IMR-90 (cell line): Measurements from ENCODE around the gene KIF1A. TPM values are rescaled to one million over a fixed set of nuclear protein-coding genes. Genes with fewer than 3 reads are reported as not detected.

Experiments used
- ATAC-seq: fragments of 200-7000 bp; cut with Tn5 transposase; 2 replicates; pipeline ENCODE4 v1.9.1; 2020; ENCODE audit warnings: low read depth, mild to moderate bottlenecking, moderate library complexity
- BruUV-seq: library from RNA; stranded (reverse); fragments of 400-500 nt; replicated peaks from 2 replicates; lab custom pipeline; 2021; lab: Mats Ljungman, UMichigan
- CTCF ChIA-PET: fragments of 300-600 bp; formaldehyde crosslinking; extraction: SDS; loops from one replicate; lab custom pipeline; 2021; ENCODE audit warnings: antibody characterized with exemption; lab: Yijun Ruan, JAX
- POLR2A ChIA-PET: fragments of 300-600 bp; sonication (Branson Sonifier 250); formaldehyde crosslinking; loops from one replicate; lab custom pipeline; 2022; ENCODE audit warnings: antibody characterized with exemption; ENCODE audit not compliant: unreplicated experiment; lab: Charles Lee
- DNase-seq: peaks from one replicate; pipeline ENCODE4 v3.0.0; 2013
- H2AFZ ChIP-seq: replicated peaks from 2 replicates; pipeline ENCODE3; 2013; ENCODE audit warnings: low read length, mild to moderate bottlenecking; ENCODE audit not compliant: poor library complexity
- H2AK5ac ChIP-seq: 2 replicates; pipeline ENCODE4 v1.6.1; 2013; ENCODE audit warnings: low read depth, low read length, inconsistent platforms
- H2AK9ac ChIP-seq: replicated peaks from 2 replicates; pipeline ENCODE3; 2013; ENCODE audit warnings: mild to moderate bottlenecking, low read depth, low read length, moderate library complexity; ENCODE audit not compliant: poor library complexity
- H2BK120ac ChIP-seq: 2 replicates; pipeline ENCODE4 v1.6.1; 2013; ENCODE audit warnings: low read depth, low read length, inconsistent platforms
- H2BK15ac ChIP-seq: 3 replicates; pipeline ENCODE4 v1.6.1; 2013; ENCODE audit warnings: low read depth, low read length, inconsistent platforms
- H2BK20ac ChIP-seq: 2 replicates; pipeline ENCODE4 v1.6.1; 2013; ENCODE audit warnings: low read depth, mild to moderate bottlenecking, inconsistent platforms, low read length, moderate library complexity
- H2BK5ac ChIP-seq: 2 replicates; pipeline ENCODE4 v1.6.1; 2013; ENCODE audit warnings: mild to moderate bottlenecking, low read depth, low read length, inconsistent platforms; ENCODE audit not compliant: poor library complexity, severe bottlenecking
- H3K14ac ChIP-seq: replicated peaks from 2 replicates; pipeline ENCODE4 v1.6.1; 2013; ENCODE audit warnings: low read depth, low read length, inconsistent platforms
- H3K18ac ChIP-seq: 2 replicates; pipeline ENCODE4 v1.6.1; 2013; ENCODE audit warnings: low read depth, low read length, control low read depth
- H3K23ac ChIP-seq: 2 replicates; pipeline ENCODE4 v1.6.1; 2013; ENCODE audit warnings: low read depth, low read length, inconsistent platforms
- H3K27ac ChIP-seq: 2 replicates; pipeline ENCODE4 v1.5.1; 2013; ENCODE audit warnings: mild to moderate bottlenecking, control low read depth, low read length; ENCODE audit not compliant: insufficient read depth
- H3K27me3 ChIP-seq: 2 replicates; pipeline ENCODE4 v1.6.1; 2013; ENCODE audit warnings: low read length; ENCODE audit not compliant: control insufficient read depth, insufficient read depth
- H3K36me3 ChIP-seq: 2 replicates; pipeline ENCODE4 v1.6.1; 2013; ENCODE audit warnings: low read length, mixed read lengths; ENCODE audit not compliant: control insufficient read depth, insufficient read depth
- H3K4ac ChIP-seq: 2 replicates; pipeline ENCODE4 v1.6.1; 2013; ENCODE audit warnings: low read depth, low read length, inconsistent platforms
- H3K4me1 ChIP-seq: 2 replicates; pipeline ENCODE4 v1.6.1; 2013; ENCODE audit warnings: low read length, mixed read lengths; ENCODE audit not compliant: control insufficient read depth, insufficient read depth
- H3K4me2 ChIP-seq: 2 replicates; pipeline ENCODE4 v1.6.1; 2013; ENCODE audit warnings: low read depth, mild to moderate bottlenecking, control low read depth, low read length, moderate library complexity
- H3K4me3 ChIP-seq: 2 replicates; pipeline ENCODE4 v1.5.1; 2013; ENCODE audit warnings: low read depth, mild to moderate bottlenecking, control low read depth, low read length, moderate library complexity; ENCODE audit not compliant: insufficient read depth
- H3K56ac ChIP-seq: 2 replicates; pipeline ENCODE4 v1.6.1; 2013; ENCODE audit warnings: low read length, inconsistent platforms; ENCODE audit not compliant: insufficient read depth; ENCODE audit errors: extremely low read depth
- H3K79me1 ChIP-seq, 2 experiments: 2 replicates each; pipeline ENCODE4 v1.6.1; 2013; ENCODE audit warnings: low read length in 2 of 2, inconsistent platforms in 1 of 2, low read depth in 1 of 2
- H3K9ac ChIP-seq: 2 replicates; pipeline ENCODE4 v1.6.1; 2013; ENCODE audit warnings: low read depth, low read length, control low read depth
- H3K9me1 ChIP-seq: 2 replicates; pipeline ENCODE4 v1.6.1; 2013; ENCODE audit warnings: low read length, inconsistent platforms; ENCODE audit not compliant: insufficient read depth
- H3K9me3 ChIP-seq: 2 replicates; pipeline ENCODE4 v1.6.1; 2013; ENCODE audit warnings: low read length; ENCODE audit not compliant: control insufficient read depth, insufficient read depth
- H4K20me1 ChIP-seq: 2 replicates; pipeline ENCODE4 v1.6.1; 2013; ENCODE audit warnings: low read length, inconsistent platforms; ENCODE audit not compliant: insufficient read depth
- H4K5ac ChIP-seq: 2 replicates; pipeline ENCODE4 v1.6.1; 2013; ENCODE audit warnings: mild to moderate bottlenecking, low read depth, low read length, control low read depth
- H4K8ac ChIP-seq, 2 experiments: 2 replicates each; pipeline ENCODE4 v1.6.1; 2013; ENCODE audit warnings: low read depth in 2 of 2, low read length in 2 of 2, control low read depth in 1 of 2, inconsistent platforms in 1 of 2
- H4K91ac ChIP-seq: 2 replicates; pipeline ENCODE4 v1.6.1; 2013; ENCODE audit warnings: low read depth, low read length, inconsistent platforms; ENCODE audit not compliant: insufficient read depth
- CHD1 ChIP-seq: IDR thresholded peaks from 2 replicates; pipeline ENCODE4 v1.6.1; 2012; ENCODE audit warnings: low read depth, low read length, improper control_type of control experiment
- FOS ChIP-seq: fragments of 150-350 bp; IDR thresholded peaks from 2 replicates; pipeline ENCODE4 v1.6.1; 2016; ENCODE audit warnings: low read depth, low read length
- MAZ ChIP-seq: IDR thresholded peaks from 2 replicates; pipeline ENCODE4 v1.6.1; 2012; ENCODE audit warnings: low read depth, mild to moderate bottlenecking, low read length, improper control_type of control experiment, moderate library complexity, borderline replicate concordance
- POLR2A ChIP-seq: IDR thresholded peaks from 2 replicates; pipeline ENCODE4 v1.6.1; 2012; ENCODE audit warnings: mild to moderate bottlenecking, low read depth, low read length
- WGBS, 2 experiments: methylation state at CpG; one replicate each; pipeline versions ENCODE4 v1.1.5 to v1.1.7; 2013; ENCODE audit warnings: missing lambda C conversion rate in 2 of 2; ENCODE audit not compliant: insufficient read length in 1 of 2; ENCODE audit errors: extremely low coverage in 2 of 2; 5-methylcytosine and 5-hydroxymethylcytosine counted together
- dilution Hi-C: fragments of 300-500 bp; cut with HindIII; formaldehyde crosslinking; loops from one replicate; pipeline ENCODE4 v1.14.3; 2018; ENCODE audit warnings: low sequenced_read_pairs; ENCODE audit not compliant: unreplicated experiment
- in situ Hi-C: fragments of 300-500 bp; cut with MboI; formaldehyde crosslinking; loops from 3 replicates; pipeline ENCODE4 v1.14.3; 2019; ENCODE audit warnings: low sequenced_read_pairs, inconsistent platforms, mixed read lengths
- intact Hi-C: fragments of 100-400 bp; cut with micrococcal nuclease; formaldehyde crosslinking; loops from 2 replicates; pipeline ENCODE4 v1.10.0; 2022
- polyA plus RNA-seq, 3 experiments: library from polyadenylated mRNA; depleted of rRNA; stranded (reverse); fragments of >200 nt; gene quantifications; 2 replicates each; pipeline ENCODE4 v1.2.3, GENCODE V29; 2012; ENCODE audit warnings: low replicate concordance in 1 of 3
- total RNA-seq: library from RNA; depleted of rRNA; stranded (reverse); fragments of >200 nt; gene quantifications from 2 replicates; pipeline ENCODE4 v1.2.3, GENCODE V29; 2012

Gene KIF1A
- total and polyA plus RNA-seq, 2 of the 4 experiments (the other 2 are of a cell fraction) = under 0.01 TPM; not detected in 1

DNA sequence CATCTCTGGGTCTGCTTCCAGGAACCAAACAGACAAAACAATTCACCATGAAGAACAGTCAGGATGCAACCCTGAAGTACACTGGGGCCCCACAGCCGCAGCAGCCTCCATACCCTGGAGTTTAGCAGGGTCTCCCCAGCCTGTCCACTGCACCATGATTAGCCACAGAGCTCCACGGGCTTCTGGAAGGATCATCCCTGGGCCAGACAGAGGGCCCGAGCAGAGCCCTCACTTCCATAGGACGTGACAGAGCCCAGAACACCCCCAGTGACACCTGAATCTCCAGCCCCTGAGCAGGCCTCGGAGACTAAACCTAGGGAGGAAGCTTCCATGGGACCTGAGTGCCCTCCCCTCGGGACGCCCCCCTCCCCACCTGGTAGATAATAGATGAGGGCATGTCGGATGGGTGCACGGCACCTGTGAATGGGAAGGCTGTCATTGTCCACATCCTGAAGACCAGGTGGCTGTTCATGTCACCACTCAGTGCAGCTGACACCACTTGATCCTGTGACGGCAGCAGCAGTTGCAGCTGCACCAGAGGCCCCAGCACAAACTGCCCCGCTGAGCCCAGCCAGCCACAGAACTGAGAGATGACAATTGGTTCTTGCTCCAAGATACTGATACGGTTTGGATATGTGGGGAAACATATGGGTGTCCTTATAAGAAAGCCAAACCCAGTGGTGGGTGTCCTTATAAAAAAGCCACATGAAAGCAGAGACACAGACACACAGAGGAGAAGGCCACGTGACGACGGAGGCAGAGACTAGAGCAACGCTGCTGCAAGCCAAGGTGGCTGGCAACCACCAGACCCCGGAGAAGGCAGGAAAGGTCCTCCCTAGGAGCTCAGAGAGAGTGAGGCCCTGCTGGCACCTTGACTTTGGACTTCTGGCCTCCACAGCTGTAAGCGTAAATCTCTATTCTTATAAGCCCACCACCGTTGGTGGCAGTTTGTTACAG is 23.2 kb downstream of the KIF1A start (continued):
- TF ChIP-seq FOS (no peak), POLR2A (no peak)

- Histone ChIP-seq H3K56ac (no peak overlapping the region), H4K5ac (no peak overlapping the region), H2BK15ac (no peak overlapping the region), H3K4ac (no peak overlapping the region), H2BK120ac (no peak overlapping the region), H3K14ac (no peak overlapping the region), H3K18ac (no peak overlapping the region), H3K4me1 (no peaks in the 10 kb centered on the region), H2AK9ac (no peak overlapping the region), H3K23ac (no peak overlapping the region), H3K4me2 (no peak overlapping the region), H3K9ac (no peak overlapping the region), H3K27ac (no peak overlapping the region), H2BK20ac (no peak overlapping the region), H3K27me3 (peaks cover 63% of the 10 kb centered on the region), H4K20me1 (no peaks in the 10 kb centered on the region), H2AFZ (no peak overlapping the region), H3K36me3 (no peaks in the 10 kb centered on the region), H3K9me1 (no peaks in the 10 kb centered on the region), H4K91ac (no peak overlapping the region), H2BK5ac (no peak overlapping the region), H3K79me1 (no peaks in the 10 kb centered on the region), H3K9me3 (peaks cover 2% of the 10 kb centered on the region; the same call in 1 of the 2 replicates), H2AK5ac (no peak overlapping the region), H4K8ac (no peak overlapping the region), H3K4me3 (no peak overlapping the region)
- in situ Hi-C loops = no loop called here
- WGBS, 2 experiments = 79% methylated on average over 5 of the region's 21 CpGs; no CpG with 5 or more reads in 1 of the 2 experiments
- TF ChIP-seq CHD1 (no peak), MAZ (no peak)
- dilution Hi-C loops = no loop called here
- intact Hi-C loops = no loop called here
- DNase-seq (no peak), ATAC-seq (no peak)
- POLR2A ChIA-PET = no interaction called here
- CTCF ChIA-PET = no interaction called here
- BruUV-seq = no TSS peak
Observed at GRCh38 chr2:240795916-240796510, 24.0 kb downstream of the KIF1A start.
